D721Med (cell line): ENCODE results near the gene ANO9.

Experiments used
- DNase-seq: peaks from one replicate; pipeline ENCODE4 v3.0.0; 2011; ENCODE audit warnings: low spot score; ENCODE audit not compliant: insufficient read length
- FAIRE-seq: peaks from 2 replicates; lab custom pipeline; 2011; peaks lifted over from hg19 to GRCh38; lab: Jason Lieb, UNC
- TF ChIP-seq, protein P1 (sequence below): IDR thresholded peaks from 2 replicates; pipeline ENCODE4 v1.5.1; 2012; ENCODE audit warnings: mild to moderate bottlenecking, control low read depth; ENCODE audit not compliant: insufficient read depth; ENCODE audit errors: missing control alignments

ANO9 gene

DNA sequence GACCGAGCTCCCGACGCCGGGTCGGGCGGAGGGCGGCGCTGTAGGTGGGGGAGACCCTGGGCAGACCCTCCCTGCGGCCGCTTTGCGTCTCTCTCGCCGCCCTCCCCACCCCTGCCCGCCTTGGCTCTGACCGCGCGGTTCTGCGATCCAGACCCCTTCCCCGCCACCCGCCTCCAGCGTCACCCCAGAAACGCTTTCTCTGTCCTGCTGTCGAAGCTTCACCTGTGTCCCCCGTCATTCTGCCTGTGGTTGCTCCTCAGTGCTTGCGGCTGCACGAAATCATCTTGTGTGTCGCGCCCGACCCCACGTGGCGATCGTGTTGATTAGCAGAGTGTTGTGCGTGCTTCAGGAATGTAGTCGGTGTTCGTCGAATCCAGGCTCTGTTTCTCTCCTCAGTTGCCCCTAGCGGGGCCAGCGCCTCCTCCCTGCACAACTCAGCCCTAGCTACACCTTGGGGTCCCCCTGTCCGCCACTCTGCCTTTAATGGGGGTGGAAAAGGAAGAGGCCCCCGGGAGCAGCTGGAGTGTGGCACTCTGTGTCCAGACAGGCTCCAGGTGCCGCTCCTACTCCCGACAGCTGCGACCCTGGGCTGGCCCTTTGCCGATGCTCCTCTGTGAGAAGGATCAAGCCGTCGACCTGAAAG, 9.1 kb upstream of the ANO9 start:
- FAIRE-seq (no peak), DNase-seq (no peak)
- TF ChIP-seq, protein P1, sequence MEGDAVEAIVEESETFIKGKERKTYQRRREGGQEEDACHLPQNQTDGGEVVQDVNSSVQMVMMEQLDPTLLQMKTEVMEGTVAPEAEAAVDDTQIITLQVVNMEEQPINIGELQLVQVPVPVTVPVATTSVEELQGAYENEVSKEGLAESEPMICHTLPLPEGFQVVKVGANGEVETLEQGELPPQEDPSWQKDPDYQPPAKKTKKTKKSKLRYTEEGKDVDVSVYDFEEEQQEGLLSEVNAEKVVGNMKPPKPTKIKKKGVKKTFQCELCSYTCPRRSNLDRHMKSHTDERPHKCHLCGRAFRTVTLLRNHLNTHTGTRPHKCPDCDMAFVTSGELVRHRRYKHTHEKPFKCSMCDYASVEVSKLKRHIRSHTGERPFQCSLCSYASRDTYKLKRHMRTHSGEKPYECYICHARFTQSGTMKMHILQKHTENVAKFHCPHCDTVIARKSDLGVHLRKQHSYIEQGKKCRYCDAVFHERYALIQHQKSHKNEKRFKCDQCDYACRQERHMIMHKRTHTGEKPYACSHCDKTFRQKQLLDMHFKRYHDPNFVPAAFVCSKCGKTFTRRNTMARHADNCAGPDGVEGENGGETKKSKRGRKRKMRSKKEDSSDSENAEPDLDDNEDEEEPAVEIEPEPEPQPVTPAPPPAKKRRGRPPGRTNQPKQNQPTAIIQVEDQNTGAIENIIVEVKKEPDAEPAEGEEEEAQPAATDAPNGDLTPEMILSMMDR, result peak; percentile 42

DNA sequence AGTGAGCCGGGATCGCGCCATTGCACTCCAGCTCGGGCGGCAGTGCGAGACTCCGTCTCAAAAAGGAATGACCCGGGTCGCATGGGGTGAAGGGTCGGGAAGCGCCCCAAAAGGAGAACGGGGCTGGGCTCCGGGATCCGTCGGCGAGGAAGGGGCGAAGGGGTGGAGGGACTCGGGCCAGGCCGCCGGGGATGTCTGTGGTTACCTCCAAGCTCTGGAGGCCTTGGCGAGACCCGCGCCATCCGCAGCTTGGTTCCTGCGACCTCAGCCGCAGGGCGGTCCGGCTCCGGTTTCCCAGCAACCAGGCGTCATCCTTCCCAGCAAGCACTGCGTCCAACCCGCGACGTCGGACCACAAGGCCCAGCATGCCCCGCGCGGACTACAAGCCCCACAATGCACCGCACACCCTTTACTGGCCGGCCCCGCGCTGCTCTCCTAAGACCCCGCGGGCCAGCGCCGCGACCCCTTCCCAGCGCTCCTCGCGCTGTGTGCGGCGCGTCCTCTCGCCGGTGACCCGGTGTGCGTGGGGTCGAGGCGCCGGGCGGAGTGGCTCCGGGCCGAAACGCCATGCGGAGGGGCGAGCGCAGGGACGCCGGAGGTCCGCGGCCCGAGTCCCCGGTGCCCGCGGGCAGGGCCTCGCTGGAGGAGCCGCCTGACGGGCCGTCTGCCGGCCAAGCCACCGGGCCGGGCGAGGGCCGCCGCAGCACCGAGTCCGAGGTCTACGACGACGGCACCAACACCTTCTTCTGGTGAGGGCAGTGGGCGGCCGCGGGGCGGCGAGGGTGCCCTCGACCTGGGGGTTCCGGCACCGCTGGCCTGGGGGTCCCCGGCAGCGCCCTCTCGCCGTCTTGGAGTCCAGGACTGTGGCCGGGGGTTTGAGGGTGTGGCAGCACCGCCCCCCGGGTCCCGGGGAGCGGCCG, 8.3 kb upstream of the ANO9 start, which contains the start of gene PTDSS2:
TSS of gene PTDSS2 (plus strand) at position 391 of the 920 bp plus-strand sequence. CDS start at position 568, 177 bp downstream.
- TF ChIP-seq, protein P1, result no peak
- FAIRE-seq, result no peak
- DNase-seq, result peak; percentile 57

DNA sequence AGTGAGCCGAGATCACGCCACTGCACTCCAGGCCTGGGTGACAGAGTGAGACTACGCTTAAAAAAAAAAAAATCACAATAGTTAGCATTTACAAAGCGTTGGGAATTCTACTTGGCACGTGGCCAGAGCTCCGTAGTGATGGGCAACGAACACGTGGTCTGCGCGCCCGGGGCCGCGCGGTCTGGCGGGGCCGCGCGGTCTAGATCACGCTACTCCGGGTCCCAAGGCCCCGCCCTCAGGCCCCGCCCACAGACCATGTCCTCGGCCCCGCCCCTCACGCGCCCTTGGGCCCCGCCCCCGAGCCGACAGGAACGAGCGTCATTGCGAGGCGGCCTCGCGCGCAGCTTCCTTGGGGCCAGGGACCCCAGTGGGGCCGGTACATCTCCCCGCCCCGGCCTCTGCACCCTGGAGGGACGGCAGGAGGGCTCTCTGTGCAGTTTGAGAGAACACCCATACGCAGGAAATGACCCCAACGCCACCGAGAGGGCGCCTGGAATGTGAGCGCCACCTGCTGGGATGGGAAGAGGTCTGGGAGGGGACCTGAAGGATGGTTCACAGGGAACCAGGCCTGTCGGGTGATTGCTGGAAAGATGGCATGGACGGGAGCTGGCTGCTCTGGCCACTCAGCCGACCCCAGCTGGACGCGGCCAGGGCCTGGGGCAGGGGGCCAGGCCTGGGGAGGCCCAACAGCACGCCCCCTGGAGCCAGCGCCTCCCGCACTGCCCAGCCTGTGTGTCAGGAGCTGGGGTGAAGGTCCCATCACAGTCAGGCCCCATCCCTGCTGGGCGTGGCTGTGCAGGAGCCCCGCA, 6.3 kb upstream of the ANO9 start:
- TF ChIP-seq, protein P1, result peak; percentile 91
- DNase-seq (peak; percentile 71), FAIRE-seq (no peak)

DNA sequence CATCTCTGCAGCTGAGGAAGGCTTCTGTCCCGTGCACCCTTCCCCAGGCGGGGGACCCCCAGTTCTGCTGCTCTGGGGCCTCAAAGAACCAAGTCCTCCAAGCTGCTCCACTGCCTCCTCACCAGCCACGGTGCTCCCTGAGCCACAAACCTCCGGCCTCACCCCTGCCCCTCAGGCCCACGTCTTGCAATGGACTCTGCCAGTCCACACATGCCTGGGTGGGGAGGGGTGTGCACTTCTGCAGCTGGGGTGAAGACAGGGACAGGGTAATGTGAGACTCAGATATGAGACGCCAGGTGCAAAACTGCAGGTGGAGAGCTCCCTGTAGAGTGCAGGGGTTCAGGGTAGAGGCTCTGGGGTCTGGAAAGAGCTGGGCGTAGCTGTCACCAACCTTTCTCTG, 5.1 kb upstream of the ANO9 start:
- no peak for FAIRE-seq
- TF ChIP-seq, protein P1, result no peak
- DNase-seq, result no peak

DNA sequence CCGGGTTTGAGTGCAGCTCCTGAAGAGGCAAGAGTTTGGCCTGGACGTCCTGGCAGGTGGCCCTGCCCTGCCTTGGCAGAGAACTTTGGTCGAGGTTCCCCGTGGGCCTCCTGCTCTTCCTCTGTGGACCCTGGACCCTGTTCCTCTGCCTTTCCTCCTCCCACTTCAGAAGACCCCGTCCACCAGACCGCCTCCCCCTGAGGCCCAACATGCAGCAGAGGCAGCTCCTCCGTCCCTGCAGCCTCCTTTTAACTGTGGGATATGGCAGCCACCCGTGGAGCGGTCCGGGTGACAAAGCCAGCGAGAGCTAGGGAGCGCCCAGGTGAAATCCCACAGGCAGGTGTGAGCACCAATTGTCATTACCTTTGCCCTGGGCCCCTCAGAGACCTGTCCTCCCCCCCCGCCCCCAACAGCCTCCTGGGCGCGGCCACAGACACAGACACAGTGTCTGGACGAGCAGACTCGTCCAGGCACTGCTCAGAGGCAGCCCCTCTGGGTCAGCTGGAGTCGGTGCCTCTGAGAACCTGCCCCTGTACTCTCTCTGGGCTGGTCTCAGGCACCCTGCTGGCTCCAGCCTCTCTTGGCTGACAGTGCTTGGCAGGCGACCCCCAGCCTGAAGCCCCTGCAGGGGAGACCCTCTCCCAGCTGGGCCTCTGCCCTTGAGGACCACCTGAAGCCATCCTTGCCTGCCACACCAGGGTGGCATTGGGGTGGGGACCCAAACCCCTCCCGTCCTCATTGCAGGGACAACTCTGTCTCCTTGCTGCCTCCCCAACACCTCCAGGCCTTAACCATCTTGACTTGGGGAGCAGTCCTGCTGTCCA, 4.2 kb upstream of the ANO9 start:
- no peak for DNase-seq
- no peak for FAIRE-seq
- TF ChIP-seq, protein P1, result no peak

DNA sequence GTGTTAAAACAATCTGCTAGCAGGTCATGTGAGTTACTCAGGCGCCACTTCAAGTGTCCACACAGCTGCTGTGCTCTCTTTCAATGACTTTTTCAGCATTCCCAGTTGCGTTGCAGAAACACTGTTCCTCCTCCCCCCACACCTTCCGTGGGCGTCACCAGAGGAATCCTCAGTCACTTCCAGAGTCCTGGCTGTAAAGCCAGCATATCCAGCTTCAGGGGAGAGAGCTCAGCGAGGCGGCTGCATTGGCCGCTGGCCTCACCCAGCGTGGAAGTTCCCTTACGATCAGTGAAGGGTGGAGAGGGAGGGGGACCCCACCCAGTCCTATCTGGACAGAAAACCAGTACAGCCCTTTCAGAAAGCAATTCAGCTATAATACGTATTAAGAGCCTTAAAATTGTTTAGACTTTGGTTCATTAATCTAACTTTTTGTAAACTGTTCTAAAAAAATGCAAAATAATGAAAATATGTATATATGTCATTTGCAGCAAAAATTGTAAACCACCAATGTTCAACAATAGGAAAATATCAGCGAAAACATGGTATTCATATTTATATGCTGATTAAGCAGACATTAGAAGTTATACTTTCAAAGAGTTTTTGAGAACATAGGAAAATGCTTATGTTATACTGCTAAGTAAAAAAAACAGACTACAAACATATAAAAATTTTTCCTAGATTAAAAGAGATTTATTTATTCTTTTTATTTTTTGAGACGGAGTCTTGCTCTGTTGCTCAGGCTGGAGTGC, 2.8 kb upstream of the ANO9 start:
- TF ChIP-seq, protein P1, result no peak
- FAIRE-seq (no peak), DNase-seq (no peak)
